ENCODE measurements around the gene MRPL55. TPM values are rescaled to one million over a fixed set of nuclear protein-coding genes. Genes with fewer than 3 reads are reported as not detected.
A peak's percentile ranks its signal among the peaks of the same experiment; 100 is the strongest.

The MRPL55 gene
- total and polyA plus RNA-seq, 2 of the 13 experiments (the other 11 are each of a cell fraction or from before 2014, with no cell fraction given) = 58.6 to 92.9 TPM

- TF ChIP-seq ZNF142 (CRISPR knock-in tag; IDR thresholded peaks at IDR 0.05) (peak; percentile 23; the same call in 1 of the 2 replicates), ZNF615 (CRISPR knock-in tag; IDR thresholded peaks at IDR 0.05; ENCODE audit: borderline replicate concordance) (no peak), ZC3H4 (CRISPR knock-in tag; IDR thresholded peaks at IDR 0.05; ENCODE audit: borderline replicate concordance) (no peak), HIC2 (CRISPR knock-in tag; IDR thresholded peaks at IDR 0.05; ENCODE audit: low read depth) (no peak), USF2 (IDR thresholded peaks at IDR 0.05; ENCODE audit: low read depth, low read length) (no peak), USF2 (CRISPR knock-in tag; IDR thresholded peaks at IDR 0.05; ENCODE audit: borderline replicate concordance) (no peak; the same call in 1 of the 2 replicates), ZSCAN12 (CRISPR knock-in tag; IDR thresholded peaks at IDR 0.05) (no peak), ZNF484 (CRISPR knock-in tag; IDR thresholded peaks at IDR 0.05; ENCODE audit: borderline replicate concordance, low read depth) (no peak), MED1 (CRISPR knock-in tag; IDR thresholded peaks at IDR 0.05) (peak; percentile 77), RNF2 (conservative IDR thresholded peaks at IDR 0.05; ENCODE audit: low read depth) (0 out of 2 replicates have a peak, but pooled peaks have one; percentile 25), CBX2 (IDR thresholded peaks at IDR 0.05; ENCODE audit: low read depth, low read length) (peak; percentile 91; the same call in 1 of the 2 replicates), CBX2 (CRISPR knock-in tag; IDR thresholded peaks at IDR 0.05; ENCODE audit: low read depth) (no peak), THYN1 (CRISPR knock-in tag; IDR thresholded peaks at IDR 0.05; ENCODE audit: borderline replicate concordance, low read depth) (no peak)
These were observed 31.0 kb upstream of the MRPL55 start, which contains the start of gene GUK1 (continued) for GRCh38 chr1:228139931-228140723.

Measured in HepG2 (cell line).